WERI-Rb-1 (cell line): ENCODE results near the gene AAK1.
A peak's percentile ranks its signal among the peaks of the same experiment; 100 is the strongest.

Experiments used
- DNase-seq: peaks from one replicate; pipeline ENCODE4 v3.0.0-alpha.2; 2020
- H3K27ac ChIP-seq: fragments of 250-450 bp; sonication (Bioruptor Pico); 2 replicates; pipeline ENCODE4 v1.5.1; 2020; ENCODE audit warnings: mild to moderate bottlenecking, moderate library complexity
- H3K27me3 ChIP-seq: fragments of 250-450 bp; sonication (Bioruptor Pico); 2 replicates; pipeline ENCODE4 v1.5.1; 2021; ENCODE audit warnings: mild to moderate bottlenecking, low read depth, moderate library complexity; ENCODE audit not compliant: insufficient read depth, severe bottlenecking
- H3K36me3 ChIP-seq: fragments of 250-450 bp; sonication (Bioruptor Pico); 2 replicates; pipeline ENCODE4 v1.5.1; 2020; ENCODE audit warnings: mild to moderate bottlenecking, moderate library complexity
- H3K4me3 ChIP-seq: 2 replicates; pipeline ENCODE4 v1.5.1; 2011; ENCODE audit warnings: low read depth, mild to moderate bottlenecking, control low read depth, low read length
- H3K9me3 ChIP-seq: fragments of 250-450 bp; sonication (Bioruptor Pico); 2 replicates; pipeline ENCODE4 v1.5.1; 2021; ENCODE audit warnings: mild to moderate bottlenecking, moderate library complexity; ENCODE audit not compliant: severe bottlenecking
- CTCF ChIP-seq: IDR thresholded peaks from 2 replicates; pipeline ENCODE4 v1.5.1; 2011; ENCODE audit warnings: low read depth, mild to moderate bottlenecking, control low read depth, inconsistent platforms, low read length

The AAK1 gene

GRCh38 chr2:69644506-69644979 lies 1.0 kb upstream of the AAK1 start:
- Histone ChIP-seq H3K27ac (peak overlapping the region; percentile 97), H3K9me3 (no peaks in the 10 kb centered on the region), H3K4me3 (peak overlapping the region; percentile 94), H3K27me3 (no peaks in the 10 kb centered on the region), H3K36me3 (peaks cover 7% of the 10 kb centered on the region)
- no peak for DNase-seq
- TF ChIP-seq CTCF = no peak

- no peaks in the 10 kb centered on the region for H3K27me3 ChIP-seq
- H3K27ac ChIP-seq = peak overlapping the region; percentile 97
- H3K4me3 ChIP-seq = peak overlapping the region; percentile 94
- no peak for TF ChIP-seq CTCF
- H3K9me3 ChIP-seq = no peaks in the 10 kb centered on the region
- H3K36me3 ChIP-seq = peaks cover 10% of the 10 kb centered on the region
- peak; percentile 67 for DNase-seq
Measured at GRCh38 chr2:69642709-69643601, 584 bp downstream of the AAK1 start.

- H3K27ac ChIP-seq = no peak overlapping the region
- no peaks in the 10 kb centered on the region for H3K27me3 ChIP-seq
- H3K9me3 ChIP-seq = no peaks in the 10 kb centered on the region
- DNase-seq = no peak
- peaks cover 10% of the 10 kb centered on the region for H3K36me3 ChIP-seq
- H3K4me3 ChIP-seq = peak overlapping the region; percentile 94
- no peak for TF ChIP-seq CTCF
Measured at GRCh38 chr2:69641887-69642708, 1.4 kb downstream of the AAK1 start.

- no peaks in the 10 kb centered on the region for H3K27me3 ChIP-seq
- no peak overlapping the region for H3K27ac ChIP-seq
- peaks cover 10% of the 10 kb centered on the region for H3K36me3 ChIP-seq
- no peak for DNase-seq
- TF ChIP-seq CTCF = no peak
- no peak overlapping the region for H3K4me3 ChIP-seq
- no peaks in the 10 kb centered on the region for H3K9me3 ChIP-seq
Measured at GRCh38 chr2:69641471-69641870, 2.1 kb downstream of the AAK1 start.

- no peak for TF ChIP-seq CTCF
- Histone ChIP-seq H3K36me3 (peaks cover 10% of the 10 kb centered on the region), H3K9me3 (no peaks in the 10 kb centered on the region), H3K27ac (no peak overlapping the region), H3K27me3 (no peaks in the 10 kb centered on the region), H3K4me3 (no peak overlapping the region)
- no peak for DNase-seq
Measured at GRCh38 chr2:69639266-69639665, 4.3 kb downstream of the AAK1 start.
